K562 (cell line): Measurements from ENCODE around the gene ZNF775. TPM values are rescaled to one million over a fixed set of nuclear protein-coding genes. Genes with fewer than 3 reads are reported as not detected.

Source experiments
- ATAC-seq: fragments of 200-7000 bp; cut with Tn5 transposase; 3 replicates; pipeline ENCODE4 v1.9.1; 2020; ENCODE audit warnings: moderate library complexity
- BruUV-seq: library from RNA; stranded (reverse); fragments of 400-500 nt; replicated peaks from 2 replicates; lab custom pipeline; 2021; lab: Mats Ljungman, UMichigan
- CTCF ChIA-PET: fragments of 300-600 bp; formaldehyde crosslinking; extraction: SDS; loops from one replicate; lab custom pipeline; 2021; ENCODE audit warnings: low intra/inter-chr PET ratio; lab: Yijun Ruan, JAX
- POLR2A ChIA-PET: fragments of 300-600, 350-650 bp; sonication (Branson Sonifier 250); formaldehyde crosslinking; extraction: SDS; loops from one replicate; lab custom pipeline; 2021; ENCODE audit warnings: antibody characterized with exemption, inconsistent platforms; lab: Yijun Ruan, JAX
- DNase-seq, 4 experiments: peaks; one replicate each; pipeline versions ENCODE4 v3.0.0 to v3.0.0-alpha.2; 2011 to 2018; ENCODE audit warnings: low spot score in 3 of 4, mixed read lengths in 3 of 4; ENCODE audit errors: extremely low read depth in 1 of 4
- FAIRE-seq: peaks from 2 replicates; lab custom pipeline; 2011; peaks lifted over from hg19 to GRCh38; lab: Jason Lieb, UNC
- H2AFZ ChIP-seq: 2 replicates; pipeline ENCODE4 v1.6.0; 2011; ENCODE audit warnings: low read depth, low read length, control low read depth, inconsistent platforms
- H3K27ac ChIP-seq: fragments of 200-600 bp; 3 replicates; pipeline ENCODE4 v1.8.0; 2011; ENCODE audit warnings: low read depth, mild to moderate bottlenecking, control low read depth, inconsistent platforms, low read length, moderate library complexity, mixed read lengths; ENCODE audit errors: extremely low read depth
- H3K27me3 ChIP-seq, 2 experiments: fragments of 300-600 bp in 1 of 2; 2 replicates in 1 of 2; 3 replicates in 1 of 2; pipeline versions ENCODE4 v1.6.0 to v1.8.0; 2011; ENCODE audit warnings: inconsistent platforms in 2 of 2, low read length in 2 of 2, mild to moderate bottlenecking in 1 of 2, mixed read lengths in 1 of 2, moderate library complexity in 1 of 2; ENCODE audit not compliant: control insufficient read depth in 2 of 2, insufficient read depth in 2 of 2
- H3K36me3 ChIP-seq: fragments of 300-600 bp; 3 replicates; pipeline ENCODE4 v1.8.0; 2011; ENCODE audit warnings: mild to moderate bottlenecking, low read length, inconsistent platforms; ENCODE audit not compliant: control insufficient read depth, insufficient read depth
- H3K4me1 ChIP-seq, 2 experiments: fragments of 200-600 bp in 1 of 2; replicated peaks in 1 of 2; 2 replicates in 1 of 2; 3 replicates in 1 of 2; pipeline versions ENCODE4 v1.5.1 to v1.8.0; 2011; ENCODE audit warnings: inconsistent platforms in 2 of 2, low read length in 2 of 2, mild to moderate bottlenecking in 1 of 2, mixed read lengths in 1 of 2, moderate library complexity in 1 of 2; ENCODE audit not compliant: control insufficient read depth in 2 of 2, insufficient read depth in 2 of 2
- H3K4me2 ChIP-seq: 2 replicates; pipeline ENCODE4 v1.6.1; 2011; ENCODE audit warnings: low read length, control low read depth, inconsistent platforms, mixed read lengths; ENCODE audit not compliant: insufficient read depth
- H3K4me3 ChIP-seq: fragments of 200-600 bp; sonication (generic), shearing (Covaris generic); 2 replicates; pipeline ENCODE4 v1.5.1; 2016; ENCODE audit warnings: control low read depth, inconsistent platforms
- H3K79me2 ChIP-seq: fragments of 200-600 bp; 3 replicates; pipeline ENCODE4 v1.8.0; 2011; ENCODE audit warnings: low read length, inconsistent platforms; ENCODE audit not compliant: control insufficient read depth, insufficient read depth
- H3K9ac ChIP-seq, 2 experiments: 2 replicates each; pipeline versions ENCODE4 v1.6.0 to v1.6.1; 2011; ENCODE audit warnings: low read depth in 2 of 2, low read length in 2 of 2, control low read depth in 1 of 2, inconsistent platforms in 1 of 2, mild to moderate bottlenecking in 1 of 2, mixed read lengths in 1 of 2; ENCODE audit not compliant: insufficient read depth in 1 of 2
- H3K9me1 ChIP-seq: one replicate; pipeline ENCODE4 v1.6.0; 2011; ENCODE audit warnings: inconsistent platforms, mild to moderate bottlenecking, low read length, moderate library complexity; ENCODE audit not compliant: control insufficient read depth, insufficient read depth
- H3K9me3 ChIP-seq: replicated peaks from 2 replicates; pipeline ENCODE4 v1.5.1; 2011; ENCODE audit warnings: low read depth, low read length, inconsistent platforms; ENCODE audit not compliant: control insufficient read depth, insufficient read depth
- H4K20me1 ChIP-seq: replicated peaks from 2 replicates; pipeline ENCODE4 v1.6.1; 2011; ENCODE audit warnings: low read length, inconsistent platforms, mixed read lengths; ENCODE audit not compliant: control insufficient read depth, insufficient read depth
- MECOM ChIP-seq: fragments of 250-450 bp; sonication (Bioruptor Pico); IDR thresholded peaks from 2 replicates; pipeline ENCODE4 v1.8.0; 2022; ENCODE audit warnings: inconsistent platforms
- PHB ChIP-seq: fragments of 250-450 bp; sonication (Bioruptor Pico); IDR thresholded peaks from 2 replicates; pipeline ENCODE4 v1.5.0; 2021
- RBFOX2 ChIP-seq: fragments of 200-400 bp; formaldehyde crosslinking; IDR thresholded peaks from 2 replicates; pipeline ENCODE4 v1.6.1; 2017; ENCODE audit warnings: low read depth, mild to moderate bottlenecking, low read length, moderate library complexity
- ZBTB7A ChIP-seq: IDR thresholded peaks from 2 replicates; pipeline ENCODE4 v1.6.1; 2011; ENCODE audit warnings: low read depth, mild to moderate bottlenecking, low read length, moderate library complexity, borderline replicate concordance; ENCODE audit not compliant: control insufficient read depth
- ZNF41 ChIP-seq: fragments of 250-450 bp; sonication (Bioruptor Pico); conservative IDR thresholded peaks from 2 replicates; pipeline ENCODE4 v1.4.0; 2020; ENCODE audit warnings: mild to moderate bottlenecking
- ZSCAN32 ChIP-seq: fragments of 450-650 bp; formaldehyde crosslinking; IDR thresholded peaks from 2 replicates; pipeline ENCODE4 v1.4.0; 2020; ENCODE audit warnings: mild to moderate bottlenecking, moderate library complexity
- WGBS: fragments of 100-300 bp; shearing (Covaris generic); methylation state at CpG from one replicate; pipeline ENCODE4 v1.1.6; 2016; ENCODE audit warnings: low coverage, mixed read lengths; ENCODE audit not compliant: insufficient coverage; ENCODE audit errors: missing lambda C conversion rate; 5-methylcytosine and 5-hydroxymethylcytosine counted together
- in situ Hi-C: fragments of 300-500 bp; cut with MboI; formaldehyde crosslinking; loops from 4 replicates; pipeline ENCODE4 v1.15.0; 2018; ENCODE audit warnings: inconsistent platforms, mixed read lengths
- intact Hi-C: fragments of 100-400 bp; cut with micrococcal nuclease; formaldehyde crosslinking; loops from 2 replicates; pipeline ENCODE4 v1.14.2; 2022
- polyA plus RNA-seq, 8 experiments: library from polyadenylated mRNA; depleted of rRNA in 4 of 8; stranded (reverse) in 5 of 8; unstranded in 3 of 8; fragments of >200 nt; fragmentation: Nextera tagmentation in 2 of 8; fragmentation: Illumina TruSeq in 1 of 8; extraction: Ambion mirVana in 2 of 8; extraction: Trizol in 1 of 8; gene quantifications; 2 replicates each; pipeline versions ENCODE4 v1.2.1 to v1.2.3, GENCODE V29; 2011 to 2014; ENCODE audit warnings: inconsistent platforms in 1 of 8, missing spikeins in 1 of 8
- total RNA-seq, 7 experiments: library from RNA; depleted of rRNA in 6 of 7; stranded (reverse); fragments of >200 nt in 6 of 7; fragmentation: Illumina TruSeq in 2 of 7; extraction: Trizol in 2 of 7; gene quantifications; 2 replicates each; pipeline versions ENCODE4 v1.2.1 to v1.2.3, GENCODE V29; 2011 to 2021; ENCODE audit warnings: low replicate concordance in 1 of 7
- TF ChIP-seq, protein P1 (sequence below): fragments of 450-650 bp; formaldehyde crosslinking; IDR thresholded peaks from 2 replicates; pipeline ENCODE4 v1.4.0; 2020; ENCODE audit warnings: mild to moderate bottlenecking, moderate library complexity
- TF ChIP-seq, protein P2 (sequence below): fragments of 250-450 bp; sonication (Bioruptor Pico); IDR thresholded peaks from 2 replicates; pipeline ENCODE4 v1.4.0; 2020; ENCODE audit warnings: borderline replicate concordance

The ZNF775 gene
- total and polyA plus RNA-seq, 9 of the 15 experiments (the other 6 are each of a cell fraction or from before 2014, with no cell fraction given) = 0.04 to 18.7 (median 4.9) TPM

DNA sequence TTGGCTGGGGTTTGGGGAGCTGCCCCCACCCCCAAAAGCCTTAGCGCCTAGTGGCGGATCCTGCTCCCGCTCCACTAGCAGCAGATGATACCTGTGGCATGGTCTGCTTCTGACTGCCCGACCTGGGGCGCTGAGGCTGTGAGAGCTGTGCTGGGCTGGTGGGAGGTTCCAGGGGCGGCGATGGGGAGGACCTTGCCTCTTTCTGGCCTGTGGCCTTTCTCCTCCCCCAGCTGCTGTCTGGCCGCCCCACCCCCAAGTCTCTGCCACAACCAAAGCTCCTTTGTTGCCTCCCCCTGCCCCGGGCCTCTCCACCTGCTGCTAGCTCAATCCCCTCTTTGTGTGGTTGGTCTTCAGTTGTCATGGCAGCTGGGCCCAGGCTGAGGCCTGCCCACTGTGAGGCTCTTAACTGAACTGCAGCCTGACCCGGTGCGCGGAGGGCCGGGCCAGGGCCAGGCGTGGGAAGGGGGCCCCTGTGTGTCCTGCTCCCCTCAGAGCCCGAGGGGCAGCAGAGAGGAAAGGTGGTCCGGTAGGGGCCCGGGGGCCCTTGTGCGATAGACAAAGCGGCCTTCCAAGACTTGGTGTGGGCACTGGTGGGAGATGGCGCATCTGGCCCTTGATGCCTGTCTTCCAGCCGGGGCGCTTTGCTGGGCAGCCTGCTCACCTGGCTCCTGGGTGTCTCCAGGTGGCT lies 4.7 kb downstream of the ZNF775 start (continued):
- TF ChIP-seq ZSCAN32 (CRISPR knock-in tag) = no peak
- TF ChIP-seq RBFOX2 = peak; percentile 36; the same call in 1 of the 2 replicates
- TF ChIP-seq PHB (CRISPR knock-in tag) = no peak
- no peak for TF ChIP-seq MECOM (CRISPR knock-in tag)
- TF ChIP-seq, protein P1, sequence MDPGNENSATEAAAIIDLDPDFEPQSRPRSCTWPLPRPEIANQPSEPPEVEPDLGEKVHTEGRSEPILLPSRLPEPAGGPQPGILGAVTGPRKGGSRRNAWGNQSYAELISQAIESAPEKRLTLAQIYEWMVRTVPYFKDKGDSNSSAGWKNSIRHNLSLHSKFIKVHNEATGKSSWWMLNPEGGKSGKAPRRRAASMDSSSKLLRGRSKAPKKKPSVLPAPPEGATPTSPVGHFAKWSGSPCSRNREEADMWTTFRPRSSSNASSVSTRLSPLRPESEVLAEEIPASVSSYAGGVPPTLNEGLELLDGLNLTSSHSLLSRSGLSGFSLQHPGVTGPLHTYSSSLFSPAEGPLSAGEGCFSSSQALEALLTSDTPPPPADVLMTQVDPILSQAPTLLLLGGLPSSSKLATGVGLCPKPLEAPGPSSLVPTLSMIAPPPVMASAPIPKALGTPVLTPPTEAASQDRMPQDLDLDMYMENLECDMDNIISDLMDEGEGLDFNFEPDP (CRISPR knock-in tag) = no peak
- no peak for TF ChIP-seq ZNF41 (CRISPR knock-in tag)

DNA sequence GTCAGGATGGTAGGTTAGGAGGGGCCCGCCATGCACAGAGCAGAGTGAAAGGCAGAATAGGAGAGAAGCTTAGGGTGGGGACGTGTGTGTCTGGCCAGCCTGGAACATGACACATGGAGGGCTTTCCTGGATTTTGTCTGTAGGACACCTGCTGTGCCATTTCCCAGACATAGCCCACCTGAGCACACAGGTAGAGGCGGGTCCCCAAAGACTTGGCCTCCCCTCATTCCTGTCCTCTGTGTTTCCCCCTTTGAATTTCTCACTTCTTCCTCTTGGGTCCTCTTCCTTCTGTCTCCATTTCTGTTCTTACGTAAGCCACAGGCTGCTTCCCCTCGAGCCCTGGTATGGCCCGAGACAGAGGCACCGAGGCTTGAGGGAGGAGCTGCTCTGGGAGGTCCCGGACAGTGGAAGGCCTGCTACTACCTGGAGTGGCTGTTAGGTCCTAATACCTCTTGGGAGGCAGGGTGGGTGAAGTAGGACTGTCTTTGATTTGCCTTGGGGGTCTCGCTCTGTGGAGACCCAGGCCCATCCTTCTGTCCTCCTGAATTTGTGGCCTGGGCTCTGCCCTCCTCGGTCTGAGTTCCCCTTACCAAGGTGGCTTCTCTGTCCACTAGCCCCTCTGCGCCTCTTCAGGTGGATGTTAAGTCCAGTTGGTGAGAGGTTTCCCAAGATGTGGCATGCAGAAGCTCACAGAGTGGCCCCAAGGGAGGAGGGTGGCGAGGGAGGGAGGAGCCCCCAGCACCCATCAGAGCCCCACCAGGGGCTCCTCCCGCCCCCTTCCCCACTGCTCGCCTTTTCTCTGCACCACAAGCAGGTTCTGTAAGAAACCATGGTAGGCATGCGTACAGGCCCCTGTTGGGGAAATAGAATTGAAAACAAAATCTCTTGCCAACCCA lies 5.5 kb downstream of the ZNF775 start:
- peaks cover 32% of the 10 kb centered on the region for H4K20me1 ChIP-seq
- peaks cover 29% of the 10 kb centered on the region; the same call in 2 of the 3 replicates for H3K36me3 ChIP-seq
- WGBS = 80% methylated on average over 14 of the region's 15 CpGs
- TF ChIP-seq, protein P2, sequence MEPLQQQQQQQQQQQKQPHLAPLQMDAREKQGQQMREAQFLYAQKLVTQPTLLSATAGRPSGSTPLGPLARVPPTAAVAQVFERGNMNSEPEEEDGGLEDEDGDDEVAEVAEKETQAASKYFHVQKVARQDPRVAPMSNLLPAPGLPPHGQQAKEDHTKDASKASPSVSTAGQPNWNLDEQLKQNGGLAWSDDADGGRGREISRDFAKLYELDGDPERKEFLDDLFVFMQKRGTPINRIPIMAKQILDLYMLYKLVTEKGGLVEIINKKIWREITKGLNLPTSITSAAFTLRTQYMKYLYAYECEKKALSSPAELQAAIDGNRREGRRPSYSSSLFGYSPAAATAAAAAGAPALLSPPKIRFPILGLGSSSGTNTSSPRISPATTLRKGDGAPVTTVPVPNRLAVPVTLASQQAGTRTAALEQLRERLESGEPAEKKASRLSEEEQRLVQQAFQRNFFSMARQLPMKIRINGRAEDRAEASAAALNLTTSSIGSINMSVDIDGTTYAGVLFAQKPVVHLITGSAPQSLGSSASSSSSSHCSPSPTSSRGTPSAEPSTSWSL (CRISPR knock-in tag) = no peak
- TF ChIP-seq ZBTB7A = peak; percentile 28; the same call in 1 of the 2 replicates
- ChIA-PET POLR2A (interaction anchor here (0.5 to 3.0 kb wide), 13 partner anchors 9 to 182 kb away, joined by 3 to 17 read pairs (median 4); a partner anchor contains a TSS), CTCF (interaction anchor here (0.6 kb wide), 1 partner anchor 51 kb away, joined by 3 read pairs; no protein-coding TSS in a partner anchor)
- peaks cover 9 to 41% of the 10 kb centered on the region in 2 experiments for H3K4me1 ChIP-seq
- BruUV-seq = no TSS peak
- no peak overlapping the region for H2AFZ ChIP-seq
- H3K27ac ChIP-seq = no peak overlapping the region
- DNase-seq = no peak
- H3K4me2 ChIP-seq = no peak overlapping the region
- H3K4me3 ChIP-seq = no peak overlapping the region
- in situ Hi-C loops (no loop called here), intact Hi-C loops (no loop called here)
- peaks cover 10% of the 10 kb centered on the region for H3K9me1 ChIP-seq
- no peaks in the 10 kb centered on the region for H3K27me3 ChIP-seq
- peak overlapping the region in 1 of 2 experiments; percentile 83; a peak in 2 of 4 replicates for H3K9ac ChIP-seq
- no peaks in the 10 kb centered on the region for H3K9me3 ChIP-seq
- peaks cover 47% of the 10 kb centered on the region for H3K79me2 ChIP-seq
- no peak for ATAC-seq
- no peak for FAIRE-seq
